HG03521 (cell line): ENCODE data around the gene HRH2.

Source experiments
- ATAC-seq: cut with Tn5 transposase; IDR thresholded peaks from one replicate; pipeline ENCODE4 v1.9.1; 2021; ENCODE audit warnings: mild to moderate bottlenecking, moderate library complexity; ENCODE audit not compliant: unreplicated experiment

HRH2 gene

GRCh38 chr5:175692235-175692995 lies 34.5 kb downstream of the HRH2 start:
- ATAC-seq, result no peak

- ATAC-seq, result no peak
Observed at GRCh38 chr5:175692996-175693710, 35.3 kb downstream of the HRH2 start.

- ATAC-seq, result no peak
Observed at GRCh38 chr5:175693741-175694140, 35.9 kb downstream of the HRH2 start.

GRCh38 chr5:175694371-175695160 lies 36.7 kb downstream of the HRH2 start:
- ATAC-seq, result no peak

- ATAC-seq, result no peak
Observed at GRCh38 chr5:175695161-175696126, 37.6 kb downstream of the HRH2 start.

- no peak for ATAC-seq
Observed at GRCh38 chr5:175696139-175696854, 38.4 kb downstream of the HRH2 start.

GRCh38 chr5:175696855-175697198 lies 39.0 kb downstream of the HRH2 start:
- no peak for ATAC-seq

GRCh38 chr5:175697846-175698245 lies 40.0 kb downstream of the HRH2 start:
- no peak for ATAC-seq

GRCh38 chr5:175698401-175699115 lies 40.7 kb downstream of the HRH2 start:
- ATAC-seq, result no peak

GRCh38 chr5:175700991-175701390 lies 43.1 kb downstream of the HRH2 start:
- no peak for ATAC-seq

- no peak for ATAC-seq
Observed at GRCh38 chr5:175701797-175702196, 43.9 kb downstream of the HRH2 start.

- no peak for ATAC-seq
Observed at GRCh38 chr5:175706499-175706898, 48.6 kb downstream of the HRH2 start.

GRCh38 chr5:175707751-175708375 lies 50.0 kb downstream of the HRH2 start:
- ATAC-seq, result no peak

- ATAC-seq, result no peak
Observed at GRCh38 chr5:175709276-175709781, 51.5 kb downstream of the HRH2 start.

GRCh38 chr5:175710326-175710725 lies 52.5 kb downstream of the HRH2 start:
- ATAC-seq, result no peak

- no peak for ATAC-seq
Observed at GRCh38 chr5:175711031-175711430, 53.2 kb downstream of the HRH2 start.

GRCh38 chr5:175711472-175712312 lies 53.8 kb downstream of the HRH2 start:
- ATAC-seq, result no peak

- no peak for ATAC-seq
Observed at GRCh38 chr5:175712313-175712680, 54.4 kb downstream of the HRH2 start.
